GM12872 (cell line): Measurements from ENCODE around the gene PDE4D.

ENCODE experiments used
- TF ChIP-seq, protein P1 (sequence below): IDR thresholded peaks from 3 replicates; pipeline ENCODE4 v1.5.1; 2011; ENCODE audit warnings: low read depth, mild to moderate bottlenecking, low read length, moderate library complexity; ENCODE audit not compliant: insufficient read depth

PDE4D gene

DNA sequence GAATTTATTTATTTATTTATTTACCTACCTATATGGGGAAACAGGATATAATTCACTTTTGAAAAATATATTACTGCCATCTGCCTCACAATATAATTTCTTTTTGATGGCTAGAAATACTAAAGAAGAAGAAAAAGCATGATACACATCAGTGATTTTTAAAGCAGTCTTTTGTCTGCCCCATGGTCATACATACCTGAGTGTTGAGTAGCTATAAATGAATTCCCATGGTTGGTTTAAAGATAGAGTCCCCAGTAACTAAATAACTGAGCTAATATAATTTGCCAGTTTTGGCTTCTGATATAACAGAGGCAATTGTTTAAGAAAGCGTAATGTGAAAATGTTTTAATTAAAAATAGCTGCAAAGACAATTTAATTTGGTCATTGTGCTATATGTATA is 447.8 kb downstream of the PDE4D start:
- TF ChIP-seq, protein P1, sequence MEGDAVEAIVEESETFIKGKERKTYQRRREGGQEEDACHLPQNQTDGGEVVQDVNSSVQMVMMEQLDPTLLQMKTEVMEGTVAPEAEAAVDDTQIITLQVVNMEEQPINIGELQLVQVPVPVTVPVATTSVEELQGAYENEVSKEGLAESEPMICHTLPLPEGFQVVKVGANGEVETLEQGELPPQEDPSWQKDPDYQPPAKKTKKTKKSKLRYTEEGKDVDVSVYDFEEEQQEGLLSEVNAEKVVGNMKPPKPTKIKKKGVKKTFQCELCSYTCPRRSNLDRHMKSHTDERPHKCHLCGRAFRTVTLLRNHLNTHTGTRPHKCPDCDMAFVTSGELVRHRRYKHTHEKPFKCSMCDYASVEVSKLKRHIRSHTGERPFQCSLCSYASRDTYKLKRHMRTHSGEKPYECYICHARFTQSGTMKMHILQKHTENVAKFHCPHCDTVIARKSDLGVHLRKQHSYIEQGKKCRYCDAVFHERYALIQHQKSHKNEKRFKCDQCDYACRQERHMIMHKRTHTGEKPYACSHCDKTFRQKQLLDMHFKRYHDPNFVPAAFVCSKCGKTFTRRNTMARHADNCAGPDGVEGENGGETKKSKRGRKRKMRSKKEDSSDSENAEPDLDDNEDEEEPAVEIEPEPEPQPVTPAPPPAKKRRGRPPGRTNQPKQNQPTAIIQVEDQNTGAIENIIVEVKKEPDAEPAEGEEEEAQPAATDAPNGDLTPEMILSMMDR = no peak

DNA sequence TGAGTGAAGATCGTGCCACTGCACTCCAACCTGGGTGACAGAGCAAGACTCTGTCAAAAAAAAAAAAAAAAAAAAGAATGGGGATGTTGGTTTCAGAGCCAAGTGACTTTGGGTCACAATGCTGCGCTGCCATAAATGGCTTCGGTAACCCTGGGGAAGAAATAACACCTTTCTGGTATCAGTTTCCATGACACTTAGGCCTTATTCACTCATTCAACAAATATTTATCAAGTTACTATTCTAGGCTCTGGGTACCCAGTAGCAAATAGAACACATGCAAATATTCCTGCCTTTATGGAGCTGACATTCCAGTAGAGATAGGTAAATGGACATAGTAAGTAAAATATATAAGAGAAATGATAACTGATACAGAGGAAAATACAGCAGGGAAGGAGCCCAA is 454.2 kb downstream of the PDE4D start:
- TF ChIP-seq, protein P1 = no peak

DNA sequence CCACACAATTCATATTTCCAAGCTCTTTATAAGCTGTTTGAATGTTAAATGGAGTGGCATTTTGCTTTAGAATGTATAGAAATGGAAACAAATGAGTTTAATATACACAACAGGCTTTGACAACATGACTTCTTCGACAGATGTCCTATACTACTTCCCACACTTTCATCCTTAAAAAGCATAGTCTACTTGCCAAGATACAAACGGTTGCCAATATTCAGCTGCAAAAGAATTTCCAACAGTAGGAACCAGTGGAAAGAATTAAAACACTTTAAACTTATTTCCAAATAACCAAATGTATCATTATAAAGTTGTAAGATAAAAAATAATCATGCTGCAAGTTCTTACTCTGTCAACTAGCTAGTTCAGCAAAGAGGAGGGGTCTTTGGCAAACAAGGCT is 456.4 kb downstream of the PDE4D start:
- TF ChIP-seq, protein P1 = no peak

DNA sequence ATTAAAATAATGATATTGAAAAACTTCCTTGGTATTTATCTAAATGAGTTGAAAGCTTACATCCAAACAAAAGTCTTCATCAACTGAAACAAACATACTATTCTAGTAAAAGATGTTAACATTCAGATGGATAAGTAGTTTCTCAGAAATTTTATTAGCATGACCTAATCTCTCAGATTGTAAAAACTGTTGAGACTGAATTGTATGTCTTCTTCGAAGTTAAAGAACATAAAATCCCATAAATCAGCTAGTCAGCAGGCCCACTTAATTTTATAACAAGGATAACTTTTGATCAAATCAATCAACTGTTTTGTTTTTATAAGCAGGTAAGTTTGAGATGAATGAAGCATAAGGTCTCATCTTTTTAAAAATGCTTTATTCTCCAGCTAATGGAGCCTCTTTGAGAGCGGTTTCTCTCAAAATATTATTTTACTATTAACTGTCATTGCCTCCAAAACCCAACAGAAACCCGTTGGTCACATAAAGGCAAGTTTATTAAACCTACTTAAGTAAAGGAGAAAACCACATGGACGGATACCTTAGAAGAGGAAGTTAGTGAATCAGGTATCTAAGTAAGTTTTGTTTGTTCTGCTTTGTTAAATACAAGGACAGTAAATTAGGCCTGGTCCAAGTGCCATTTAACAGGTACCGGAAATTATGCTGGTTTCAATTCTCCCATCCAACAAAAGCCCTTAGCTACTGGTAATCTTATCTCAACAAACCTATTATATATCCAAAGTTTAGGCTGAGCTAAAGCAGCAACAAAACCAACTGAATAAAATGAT is 457.0 kb downstream of the PDE4D start:
- TF ChIP-seq, protein P1 = no peak

DNA sequence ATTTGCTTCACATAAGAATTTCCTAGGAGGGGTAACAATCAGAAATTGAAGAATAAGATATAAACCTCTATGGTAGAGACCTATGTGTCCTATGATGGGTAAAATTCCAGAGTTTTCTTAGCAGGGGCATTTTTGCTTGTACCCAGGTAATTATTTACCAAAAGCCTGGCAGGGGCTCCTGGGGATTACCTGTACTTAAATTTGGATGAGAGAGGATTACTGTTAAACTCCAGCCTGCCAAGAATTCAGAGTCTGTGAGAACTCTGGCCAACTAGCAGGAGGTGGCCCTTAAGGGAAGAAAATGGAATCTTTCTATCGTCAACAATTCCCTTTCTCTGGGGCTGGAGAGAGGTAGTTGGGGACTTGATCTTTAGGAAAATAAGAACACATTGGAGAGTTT is 460.4 kb downstream of the PDE4D start:
- TF ChIP-seq, protein P1 = no peak

DNA sequence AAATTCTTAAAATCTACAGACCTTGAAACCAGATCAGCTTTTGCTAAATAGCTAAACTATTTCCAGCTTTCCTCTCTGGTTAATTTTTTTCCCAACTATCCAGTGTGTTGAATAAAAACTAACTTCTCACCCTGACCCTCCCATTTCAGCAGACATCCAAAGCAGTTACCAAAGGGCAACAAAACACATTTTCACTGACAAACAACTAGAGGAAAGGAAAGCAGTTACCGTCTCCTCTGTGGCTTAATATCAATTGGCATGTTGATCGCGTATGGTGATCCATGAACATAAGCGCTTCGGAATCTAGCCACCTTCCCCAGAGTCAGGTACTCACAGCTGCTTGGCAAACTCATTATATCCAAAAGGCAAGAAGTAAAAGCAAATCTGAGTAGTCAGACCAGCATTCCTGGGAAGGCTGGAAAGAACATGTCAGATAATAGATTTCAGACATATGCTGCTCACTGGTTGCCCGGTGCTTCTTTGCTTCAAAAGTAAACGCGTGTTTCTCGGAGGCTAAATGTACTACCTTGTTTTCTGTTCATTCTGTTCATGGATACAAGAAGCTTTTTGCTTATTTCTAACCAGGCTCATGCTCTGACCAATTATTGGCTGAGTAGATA is 463.4 kb downstream of the PDE4D start:
- TF ChIP-seq, protein P1 = no peak

DNA sequence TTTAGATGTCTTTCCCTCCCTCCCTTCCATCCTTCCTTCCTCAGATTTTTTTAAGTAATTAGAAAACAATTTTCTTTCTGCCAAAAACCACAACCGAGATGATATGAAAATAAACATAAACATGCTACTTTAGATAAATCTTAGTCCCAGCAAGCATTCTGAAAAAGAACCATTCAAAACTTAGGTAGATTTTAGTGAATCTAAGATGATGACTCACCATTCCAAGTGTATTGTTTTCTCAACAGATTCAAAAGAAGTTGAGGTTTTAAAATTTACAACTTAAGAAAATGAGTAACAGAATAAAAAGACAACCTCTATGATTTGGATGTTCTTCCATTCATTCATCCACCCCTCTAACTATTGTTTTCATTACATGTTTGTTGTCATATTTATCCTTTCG is 465.1 kb downstream of the PDE4D start:
- TF ChIP-seq, protein P1 = no peak
